Keratinocyte (primary cell): Measurements from ENCODE around the gene ZBBX.

Experiments used
- EZH2 ChIP-seq: IDR thresholded peaks from one replicate; pipeline ENCODE4 v1.6.1; 2012; ENCODE audit warnings: inconsistent platforms, mild to moderate bottlenecking, low read length, moderate library complexity
- TF ChIP-seq, protein P1 (sequence below), 3 experiments: IDR thresholded peaks in 1 of 3; conservative IDR thresholded peaks in 1 of 3; optimal IDR thresholded peaks in 1 of 3; 2 replicates in 2 of 3; 3 replicates in 1 of 3; pipeline versions ENCODE3 to v1.5.1; 2011; ENCODE audit warnings: low read length in 3 of 3, mild to moderate bottlenecking in 3 of 3, moderate library complexity in 2 of 3, control low read depth in 1 of 3, inconsistent platforms in 1 of 3; ENCODE audit not compliant: insufficient read depth in 2 of 3; ENCODE audit errors: extremely low read depth in 1 of 3

DNA sequence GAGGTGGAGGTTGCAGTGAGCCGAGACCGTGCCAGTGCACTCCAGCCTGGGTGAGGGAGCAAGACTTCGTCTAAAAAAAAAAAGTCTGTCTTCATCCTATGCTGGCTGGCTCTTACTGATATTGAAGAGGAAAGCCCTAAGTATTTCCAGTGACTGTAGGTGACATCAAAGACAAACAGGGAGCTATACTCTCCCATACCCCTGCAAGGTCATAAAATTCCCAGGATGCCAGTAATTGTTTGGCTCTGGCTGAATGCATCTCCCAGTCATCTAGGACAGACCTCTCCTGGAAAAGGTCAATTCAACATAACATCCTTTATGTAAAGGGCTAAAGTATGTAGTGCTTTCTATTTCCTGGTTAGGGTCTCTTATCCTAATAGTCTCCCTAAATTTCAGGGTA lies 8.0 kb downstream of the ZBBX start:
- TF ChIP-seq, protein P1, sequence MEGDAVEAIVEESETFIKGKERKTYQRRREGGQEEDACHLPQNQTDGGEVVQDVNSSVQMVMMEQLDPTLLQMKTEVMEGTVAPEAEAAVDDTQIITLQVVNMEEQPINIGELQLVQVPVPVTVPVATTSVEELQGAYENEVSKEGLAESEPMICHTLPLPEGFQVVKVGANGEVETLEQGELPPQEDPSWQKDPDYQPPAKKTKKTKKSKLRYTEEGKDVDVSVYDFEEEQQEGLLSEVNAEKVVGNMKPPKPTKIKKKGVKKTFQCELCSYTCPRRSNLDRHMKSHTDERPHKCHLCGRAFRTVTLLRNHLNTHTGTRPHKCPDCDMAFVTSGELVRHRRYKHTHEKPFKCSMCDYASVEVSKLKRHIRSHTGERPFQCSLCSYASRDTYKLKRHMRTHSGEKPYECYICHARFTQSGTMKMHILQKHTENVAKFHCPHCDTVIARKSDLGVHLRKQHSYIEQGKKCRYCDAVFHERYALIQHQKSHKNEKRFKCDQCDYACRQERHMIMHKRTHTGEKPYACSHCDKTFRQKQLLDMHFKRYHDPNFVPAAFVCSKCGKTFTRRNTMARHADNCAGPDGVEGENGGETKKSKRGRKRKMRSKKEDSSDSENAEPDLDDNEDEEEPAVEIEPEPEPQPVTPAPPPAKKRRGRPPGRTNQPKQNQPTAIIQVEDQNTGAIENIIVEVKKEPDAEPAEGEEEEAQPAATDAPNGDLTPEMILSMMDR (optimal IDR thresholded peaks at IDR 0.05 in 1 of 3, IDR thresholded peaks at IDR 0.05 in 1 of 3, conservative IDR thresholded peaks at IDR 0.05 in 1 of 3; ENCODE audit: extremely low read depth in 1 of 3, insufficient read depth in 2 of 3, low read length in 3 of 3): no peak
- TF ChIP-seq EZH2: no peak
